ENCODE results near the gene ST7.

DNA sequence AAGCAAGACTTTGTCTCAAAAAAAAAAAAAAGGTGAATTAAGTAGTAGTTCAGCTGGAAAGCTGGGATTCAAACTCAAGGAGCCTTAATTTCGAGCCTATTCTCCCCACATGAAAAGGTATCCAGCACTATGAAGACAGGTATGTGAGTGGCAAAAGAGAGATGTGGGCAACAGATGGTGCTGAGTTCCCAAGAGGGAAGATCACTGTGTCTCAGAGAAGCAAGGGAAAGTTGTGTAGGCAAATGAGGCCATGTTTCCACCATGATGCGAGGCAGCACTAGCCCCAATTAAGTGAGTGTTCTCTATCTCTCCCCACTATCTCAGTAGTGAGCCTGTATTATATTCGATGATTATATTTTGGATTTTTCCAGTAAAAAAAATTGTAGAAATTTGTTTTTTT lies 19.8 kb upstream of the ST7 start:
- TF ChIP-seq, protein P1, sequence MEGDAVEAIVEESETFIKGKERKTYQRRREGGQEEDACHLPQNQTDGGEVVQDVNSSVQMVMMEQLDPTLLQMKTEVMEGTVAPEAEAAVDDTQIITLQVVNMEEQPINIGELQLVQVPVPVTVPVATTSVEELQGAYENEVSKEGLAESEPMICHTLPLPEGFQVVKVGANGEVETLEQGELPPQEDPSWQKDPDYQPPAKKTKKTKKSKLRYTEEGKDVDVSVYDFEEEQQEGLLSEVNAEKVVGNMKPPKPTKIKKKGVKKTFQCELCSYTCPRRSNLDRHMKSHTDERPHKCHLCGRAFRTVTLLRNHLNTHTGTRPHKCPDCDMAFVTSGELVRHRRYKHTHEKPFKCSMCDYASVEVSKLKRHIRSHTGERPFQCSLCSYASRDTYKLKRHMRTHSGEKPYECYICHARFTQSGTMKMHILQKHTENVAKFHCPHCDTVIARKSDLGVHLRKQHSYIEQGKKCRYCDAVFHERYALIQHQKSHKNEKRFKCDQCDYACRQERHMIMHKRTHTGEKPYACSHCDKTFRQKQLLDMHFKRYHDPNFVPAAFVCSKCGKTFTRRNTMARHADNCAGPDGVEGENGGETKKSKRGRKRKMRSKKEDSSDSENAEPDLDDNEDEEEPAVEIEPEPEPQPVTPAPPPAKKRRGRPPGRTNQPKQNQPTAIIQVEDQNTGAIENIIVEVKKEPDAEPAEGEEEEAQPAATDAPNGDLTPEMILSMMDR (conservative IDR thresholded peaks at IDR 0.05 in 1 of 2, IDR thresholded peaks at IDR 0.05 in 1 of 2; ENCODE audit: low read depth in 1 of 2, low read length in 2 of 2), result no peak
- no peak for TF ChIP-seq EZH2 (IDR thresholded peaks at IDR 0.05; ENCODE audit: low read length, missing control alignments)

Measured in fibroblast of lung (primary cell).